Erythroblast (primary cell): ENCODE results near the gene MYO1G.
"Not testable (repeated sequence)": the region's sequence is repeated elsewhere in the genome, so short reads cannot be mapped to it uniquely, and the experiment has no call there.

Source experiments
- DNase-seq, 2 experiments: peaks; one replicate each; lab custom pipeline; 2025; lab: John Stamatoyannopoulos, UW
- GATA1 ChIP-seq: IDR thresholded peaks from 2 replicates; pipeline ENCODE4 v1.6.1; 2011; ENCODE audit warnings: low read depth, mild to moderate bottlenecking, control low read depth, low read length, moderate library complexity
- POLR2A ChIP-seq: IDR thresholded peaks from 2 replicates; pipeline ENCODE4 v1.6.1; 2011; ENCODE audit warnings: mild to moderate bottlenecking, low read length

The MYO1G gene

DNA sequence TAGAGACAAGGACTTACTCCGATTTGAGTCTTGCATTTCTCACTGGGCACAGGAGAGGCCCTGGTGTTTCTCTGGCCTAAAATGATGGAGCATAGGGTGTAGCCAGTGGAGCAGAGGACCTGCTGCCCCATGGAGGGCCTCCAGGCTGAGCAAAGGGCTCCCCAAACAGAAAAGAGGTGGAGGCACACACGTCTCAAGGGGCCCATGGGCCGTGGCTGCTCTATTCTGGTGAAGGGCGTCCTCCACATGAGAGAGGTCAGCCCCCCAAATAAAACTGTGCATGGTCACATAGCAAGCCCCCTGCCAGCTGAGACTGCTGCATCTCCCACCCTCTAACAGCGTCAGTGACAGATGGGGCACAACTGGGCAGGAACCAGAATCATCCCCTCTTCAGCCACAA is 41.4 kb downstream of the MYO1G start:
- TF ChIP-seq POLR2A (no peak), GATA1 (no peak)
- DNase-seq = no peak

DNA sequence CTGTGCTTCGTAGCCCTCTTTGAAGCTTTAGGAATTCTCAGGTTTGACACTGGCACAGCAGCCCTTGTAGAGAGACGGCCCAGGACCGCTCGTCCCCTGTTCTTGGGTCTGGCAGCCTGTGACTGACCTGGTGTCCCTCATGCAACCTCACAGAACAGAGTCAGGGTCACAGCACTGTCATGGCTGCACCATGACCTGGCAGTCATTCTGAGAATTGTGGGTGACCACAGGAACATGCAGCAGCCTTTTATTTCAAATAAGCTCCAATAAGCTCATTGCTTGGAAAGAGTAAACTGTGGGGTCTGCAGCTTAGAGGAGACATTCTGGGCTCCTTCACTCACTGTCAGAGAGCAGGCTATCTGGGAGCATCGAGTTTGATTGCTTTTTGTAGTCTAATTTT is 42.5 kb downstream of the MYO1G start:
- no peak for DNase-seq
- TF ChIP-seq GATA1 (no peak), POLR2A (no peak)

DNA sequence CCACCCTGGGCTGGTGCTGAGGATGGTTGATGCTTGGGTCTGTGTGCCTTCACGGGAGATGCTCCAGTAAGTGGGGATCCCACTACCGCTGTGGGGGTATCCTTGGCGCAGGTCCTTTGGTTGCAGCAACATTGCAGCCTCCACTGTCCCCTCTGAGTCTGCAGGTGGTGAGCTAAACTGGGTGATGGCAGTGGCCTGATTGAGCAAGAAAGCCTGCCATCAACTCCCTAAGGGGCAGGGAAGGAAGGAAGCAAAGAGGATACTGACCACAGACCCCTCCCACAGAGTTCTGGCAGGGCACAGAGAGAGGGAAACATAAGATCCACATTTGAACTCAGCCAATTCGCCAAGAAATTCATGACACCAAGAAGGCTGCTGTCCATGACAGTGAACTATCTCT is 43.2 kb downstream of the MYO1G start:
- DNase-seq = no peak
- TF ChIP-seq GATA1 = no peak
- no peak for TF ChIP-seq POLR2A

DNA sequence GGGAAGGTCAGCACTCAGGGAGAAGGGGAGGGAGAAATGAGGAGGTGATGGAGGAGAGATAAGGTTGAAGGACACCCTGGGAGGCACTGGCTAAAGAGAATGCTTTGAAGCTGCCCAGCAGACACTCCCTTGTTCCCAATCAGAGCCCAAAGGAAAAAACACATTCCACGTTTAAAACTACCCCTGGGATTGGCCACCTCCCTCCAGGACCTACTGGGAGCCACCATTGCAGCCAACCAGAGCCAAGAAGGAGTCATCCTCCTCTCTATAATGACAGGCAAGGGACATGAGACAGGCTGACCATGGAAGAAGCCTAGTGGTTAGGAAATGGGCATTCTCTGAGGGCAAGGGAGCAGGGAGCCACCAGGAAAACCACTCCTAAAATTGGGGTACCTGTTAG is 43.8 kb downstream of the MYO1G start:
- TF ChIP-seq POLR2A = no peak
- TF ChIP-seq GATA1 = no peak
- DNase-seq = no peak

DNA sequence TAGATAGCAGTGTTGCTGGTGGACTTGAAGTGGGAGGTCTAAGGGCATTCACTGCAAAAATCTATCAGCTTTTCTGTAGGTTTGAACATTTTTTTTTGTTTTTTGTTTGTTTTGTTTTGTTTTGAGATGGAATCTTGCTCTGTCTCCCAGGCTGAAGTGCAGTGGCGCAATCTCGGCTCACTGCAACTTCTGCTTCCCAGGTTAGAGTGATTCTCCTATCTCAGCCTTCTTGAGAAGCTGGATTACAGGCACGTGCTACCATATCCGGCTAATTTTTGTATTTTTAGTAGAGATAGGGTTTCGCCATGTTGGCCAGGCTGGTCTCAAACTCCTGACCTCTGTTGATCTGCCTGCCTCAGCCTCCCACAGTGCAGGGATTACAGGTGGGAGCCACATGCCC is 44.3 kb downstream of the MYO1G start:
- DNase-seq = not testable (repeated sequence)

DNA sequence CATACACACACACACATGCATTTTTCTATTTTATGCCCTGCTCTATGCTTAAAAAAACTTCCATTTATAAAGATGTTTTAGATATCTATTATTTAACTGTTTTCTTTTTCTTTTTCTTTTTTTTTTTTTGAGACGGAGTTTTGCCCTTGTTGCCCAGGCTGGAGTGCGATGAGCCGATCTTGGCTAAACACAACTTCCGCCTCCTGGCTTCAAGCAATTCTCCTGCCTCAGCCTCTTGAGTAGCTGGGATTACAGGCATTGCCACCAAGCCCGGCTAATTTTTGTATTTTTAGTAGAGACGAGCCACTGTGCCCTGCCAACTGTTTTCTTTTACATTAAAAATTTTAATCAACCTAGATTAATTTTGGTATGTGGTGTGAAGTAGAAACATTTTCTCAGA is 47.9 kb downstream of the MYO1G start:
- TF ChIP-seq GATA1 (no peak), POLR2A (no peak)
- DNase-seq = no peak

DNA sequence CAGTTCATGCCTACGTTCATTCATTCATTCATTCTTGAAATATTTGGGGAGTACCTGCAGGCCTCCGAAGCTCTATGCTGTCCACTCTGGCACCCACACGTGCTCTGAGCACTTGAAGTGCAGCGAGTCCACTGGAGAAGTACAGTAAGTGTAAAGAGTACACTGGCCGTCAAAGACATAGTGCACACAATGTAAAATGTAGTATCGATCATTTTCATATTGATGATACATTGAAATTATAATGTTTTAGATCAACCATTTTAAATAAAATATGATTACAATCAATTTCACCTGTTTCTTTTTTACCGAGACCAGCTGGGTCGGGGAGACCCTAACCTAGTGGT is 56.5 kb downstream of the MYO1G start:
- no peak for TF ChIP-seq POLR2A
- TF ChIP-seq GATA1 = no peak
- no peak for DNase-seq

DNA sequence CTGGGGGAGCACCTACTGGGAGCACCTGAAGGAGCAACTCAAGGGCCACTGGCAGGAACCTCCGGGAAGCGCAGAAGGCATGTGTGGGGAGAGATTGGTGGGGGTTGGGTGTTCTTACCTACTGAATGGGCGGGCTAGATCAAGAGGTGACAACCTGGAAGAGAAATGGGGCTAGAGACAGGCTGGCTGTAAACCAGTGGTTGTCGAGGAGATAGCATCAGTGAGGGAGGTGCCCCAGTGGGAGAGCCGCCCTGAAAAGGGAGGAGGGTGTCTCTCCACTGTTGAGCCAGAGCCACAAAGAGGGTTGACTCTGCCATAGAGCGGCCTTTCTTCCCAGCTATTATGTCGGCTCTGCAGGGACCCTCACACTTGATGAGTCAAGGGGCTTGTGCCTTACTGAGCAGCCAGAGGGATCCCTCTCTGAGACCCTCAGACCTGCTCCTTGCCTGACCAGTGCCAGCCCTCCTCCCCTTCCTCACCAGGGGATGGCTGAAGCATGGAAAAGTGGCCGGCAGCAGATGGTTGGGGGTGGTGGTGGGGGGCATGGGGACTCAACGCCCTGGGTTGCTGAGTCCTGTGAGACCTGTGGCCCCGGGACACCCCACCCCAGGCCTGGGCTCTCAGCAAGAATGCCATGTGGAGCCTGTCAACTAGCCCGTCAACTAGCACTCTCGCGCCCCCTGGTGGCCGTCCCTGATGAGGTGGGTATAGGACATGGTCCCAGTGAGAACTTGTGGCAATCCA is 57.0 kb downstream of the MYO1G start:
- peak; percentile 24 for TF ChIP-seq POLR2A
- TF ChIP-seq GATA1 = no peak
- DNase-seq = peak; percentile 85 to 92

DNA sequence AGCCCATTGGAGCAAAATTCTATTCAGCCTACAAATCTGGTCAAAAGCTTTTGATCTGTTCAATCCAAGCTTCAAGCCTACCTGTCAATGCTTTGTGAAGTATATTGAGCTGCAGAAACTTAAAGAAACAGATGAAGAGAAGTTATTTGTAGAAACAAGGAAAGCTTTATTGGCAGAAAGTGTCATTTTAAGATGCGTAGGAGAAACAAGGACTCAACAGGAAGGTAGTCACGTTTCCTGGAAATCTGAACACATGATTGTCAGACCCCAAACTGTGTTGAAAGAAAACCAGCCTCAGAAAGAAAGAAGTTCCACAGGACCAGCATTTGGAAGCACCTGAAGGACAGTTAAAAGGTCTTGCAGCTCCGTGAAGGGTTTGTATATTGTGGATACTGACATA is 58.7 kb downstream of the MYO1G start:
- no peak for DNase-seq
- TF ChIP-seq GATA1 = no peak
- TF ChIP-seq POLR2A = no peak

DNA sequence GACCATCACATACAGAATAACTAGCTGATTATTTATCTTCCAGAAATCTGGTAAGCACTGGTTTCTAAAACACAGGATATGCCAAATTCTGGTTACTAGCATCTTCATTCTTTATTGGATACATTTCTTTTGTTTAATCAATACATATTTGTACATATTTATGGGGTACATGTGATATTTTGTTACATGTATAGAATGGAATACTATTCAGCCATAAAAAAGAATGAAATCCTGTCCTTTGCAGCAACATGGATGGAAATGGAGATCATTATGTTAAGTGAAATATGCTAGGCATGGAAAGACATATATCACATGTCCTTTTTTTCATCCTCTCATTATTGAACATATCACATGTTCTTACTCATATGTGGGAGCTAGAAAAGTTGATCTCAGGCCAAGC is 60.8 kb downstream of the MYO1G start:
- no peak for DNase-seq
- no peak for TF ChIP-seq GATA1
- no peak for TF ChIP-seq POLR2A

DNA sequence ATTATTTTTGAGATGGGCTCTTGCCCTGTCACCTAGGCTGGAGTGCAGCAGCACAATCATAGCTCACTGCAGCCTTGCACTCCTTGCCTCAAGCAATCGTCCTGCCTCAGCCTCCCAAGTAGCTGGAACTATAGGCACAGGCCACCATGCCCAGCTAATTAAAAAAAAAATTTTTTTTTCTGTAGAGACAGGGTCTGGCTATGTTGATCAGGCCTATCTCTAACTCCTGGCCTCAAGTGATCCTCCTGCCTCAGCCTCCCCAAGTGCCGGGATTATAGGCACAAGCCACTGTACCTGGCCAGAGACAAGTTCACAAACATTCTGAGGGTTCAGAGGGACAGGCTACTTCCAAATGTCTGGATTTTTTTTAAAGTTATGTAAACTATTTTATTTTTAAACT is 61.4 kb downstream of the MYO1G start:
- TF ChIP-seq GATA1 = no peak
- no peak for TF ChIP-seq POLR2A
- no peak for DNase-seq

DNA sequence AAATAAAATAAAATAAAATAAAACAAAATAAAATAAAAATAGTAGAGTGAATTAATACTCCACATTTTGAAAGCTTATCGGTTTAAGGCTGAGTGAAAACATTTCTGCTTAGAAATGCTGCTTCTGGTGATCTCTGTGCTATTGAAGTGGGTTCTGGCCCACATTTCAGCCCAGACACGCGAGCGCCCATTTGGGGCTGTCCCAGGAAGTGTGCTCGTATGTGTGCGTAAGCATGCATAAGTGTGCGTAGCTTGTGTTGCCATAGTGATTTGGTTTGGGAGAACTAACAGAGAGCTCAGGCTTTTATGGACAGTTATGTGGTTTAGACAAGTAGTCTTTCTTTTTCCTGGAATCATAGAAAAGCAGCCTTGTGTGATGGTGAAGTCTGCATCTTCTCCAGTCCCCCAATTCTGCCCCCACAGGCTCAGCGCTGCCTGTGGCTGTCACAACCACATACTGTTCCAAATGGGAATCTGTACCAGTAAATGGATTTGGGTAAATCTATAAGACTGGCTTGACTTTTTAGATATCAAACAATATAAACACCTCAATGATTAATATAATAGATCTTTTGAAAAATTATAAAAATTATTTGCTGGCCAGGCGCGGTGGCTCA is 63.7 kb downstream of the MYO1G start:
- TF ChIP-seq GATA1 = no peak
- no peak for TF ChIP-seq POLR2A
- no peak for DNase-seq

DNA sequence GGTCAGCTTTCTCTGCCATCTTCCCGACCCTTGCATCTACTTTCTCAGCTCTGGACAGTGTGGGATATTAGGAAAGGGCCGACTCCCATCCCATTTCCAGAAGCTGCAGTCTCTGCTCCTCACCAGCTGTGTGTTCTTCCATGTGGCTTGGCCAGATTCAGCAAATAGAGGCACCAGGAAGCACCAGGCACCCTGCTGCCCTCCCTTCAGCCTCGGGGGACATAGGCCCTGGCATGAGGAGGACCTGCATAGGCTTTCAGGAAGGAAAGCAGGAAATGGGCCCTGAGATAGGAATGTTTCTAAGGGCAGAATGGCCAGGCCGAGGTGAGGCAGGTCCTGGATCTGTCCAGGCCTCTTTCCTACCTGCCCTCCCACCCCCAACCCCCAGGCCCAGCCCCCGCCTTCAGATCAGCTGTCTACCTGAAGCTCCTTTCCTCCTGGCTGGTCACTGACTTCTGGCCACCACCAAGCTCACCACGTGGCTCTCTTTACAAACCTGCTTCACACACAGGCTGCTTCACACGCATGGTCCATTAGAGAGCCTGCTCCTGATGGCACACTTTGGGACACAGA is 66.0 kb downstream of the MYO1G start:
- DNase-seq = no peak
- TF ChIP-seq POLR2A (no peak), GATA1 (no peak)
